ENCODE results near the gene SORBS1. TPM values are rescaled to one million over a fixed set of nuclear protein-coding genes. Genes with fewer than 3 reads are reported as not detected.

The SORBS1 gene
- total RNA-seq, 6 experiments from 2014 or later: 56.4 to 97.9 (median 76.5) TPM

DNA sequence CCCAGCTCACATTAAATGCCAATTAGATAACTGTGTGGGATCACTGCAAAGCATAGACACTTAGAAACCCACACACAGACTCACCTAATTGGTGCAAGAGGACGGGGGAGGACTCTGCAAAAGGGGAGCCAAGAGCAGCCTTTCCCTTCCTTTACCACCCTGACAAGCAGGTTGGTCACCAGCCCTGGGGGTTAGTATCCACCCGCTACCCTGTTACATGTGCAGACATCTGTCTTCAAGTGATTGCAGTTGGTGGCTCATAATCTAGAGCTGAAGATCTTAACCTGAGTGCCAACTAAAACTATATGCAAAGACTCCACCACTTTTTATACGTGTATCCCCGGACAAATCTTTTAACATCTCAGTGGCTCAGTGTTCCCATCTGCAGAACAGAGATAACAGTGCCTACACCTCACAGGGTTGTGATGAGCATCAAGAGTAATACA, 56.9 kb downstream of the SORBS1 start:
- H3K36me3 ChIP-seq: no peaks in the 10 kb centered on the region
- DNase-seq (no peak), ATAC-seq (no peak)
- intact Hi-C loops (cut with DNase I): no loop called here
- peaks cover 0 to 61% (median 29%) of the 10 kb centered on the region in 4 donors for H3K4me1 ChIP-seq
- H3K27me3 ChIP-seq: no peaks in the 10 kb centered on the region
- H3K9me3 ChIP-seq: no peaks in the 10 kb centered on the region
- H3K27ac ChIP-seq: peak overlapping the region in 2 of 3 donors; percentile 78 to 96
- TF ChIP-seq, protein P1, sequence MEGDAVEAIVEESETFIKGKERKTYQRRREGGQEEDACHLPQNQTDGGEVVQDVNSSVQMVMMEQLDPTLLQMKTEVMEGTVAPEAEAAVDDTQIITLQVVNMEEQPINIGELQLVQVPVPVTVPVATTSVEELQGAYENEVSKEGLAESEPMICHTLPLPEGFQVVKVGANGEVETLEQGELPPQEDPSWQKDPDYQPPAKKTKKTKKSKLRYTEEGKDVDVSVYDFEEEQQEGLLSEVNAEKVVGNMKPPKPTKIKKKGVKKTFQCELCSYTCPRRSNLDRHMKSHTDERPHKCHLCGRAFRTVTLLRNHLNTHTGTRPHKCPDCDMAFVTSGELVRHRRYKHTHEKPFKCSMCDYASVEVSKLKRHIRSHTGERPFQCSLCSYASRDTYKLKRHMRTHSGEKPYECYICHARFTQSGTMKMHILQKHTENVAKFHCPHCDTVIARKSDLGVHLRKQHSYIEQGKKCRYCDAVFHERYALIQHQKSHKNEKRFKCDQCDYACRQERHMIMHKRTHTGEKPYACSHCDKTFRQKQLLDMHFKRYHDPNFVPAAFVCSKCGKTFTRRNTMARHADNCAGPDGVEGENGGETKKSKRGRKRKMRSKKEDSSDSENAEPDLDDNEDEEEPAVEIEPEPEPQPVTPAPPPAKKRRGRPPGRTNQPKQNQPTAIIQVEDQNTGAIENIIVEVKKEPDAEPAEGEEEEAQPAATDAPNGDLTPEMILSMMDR (IDR thresholded peaks at IDR 0.05): no peak
- TF ChIP-seq POLR2A (IDR thresholded peaks at IDR 0.05): no peak
- 73% methylated on average over 3 of the region's 4 CpGs for WGBS (ENCODE audit: insufficient coverage, low coverage, low lambda C conversion rate, missing lambda C conversion rate)
- no peak overlapping the region for H3K4me3 ChIP-seq

DNA sequence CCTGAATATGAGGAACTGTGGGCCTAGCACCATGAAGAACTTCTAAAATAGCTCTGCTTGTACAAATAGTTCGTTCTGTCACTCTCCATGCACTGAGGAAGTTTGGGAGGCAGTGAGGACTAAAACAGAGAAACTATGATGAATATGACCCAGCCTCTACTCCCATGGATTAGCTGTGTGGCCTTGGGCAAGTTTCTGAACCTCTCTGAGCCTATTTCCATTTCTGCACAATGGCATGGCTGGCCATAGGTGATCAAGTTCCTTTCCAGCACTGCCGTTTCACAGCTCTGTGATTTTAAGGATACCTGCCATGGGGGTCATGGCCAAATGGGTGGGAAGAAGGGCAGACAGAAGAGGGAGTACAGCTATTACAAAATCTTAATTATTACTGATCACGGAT, 57.6 kb downstream of the SORBS1 start:
- Histone ChIP-seq H3K9me3 (no peaks in the 10 kb centered on the region), H3K27ac (peak overlapping the region; percentile 61 to 96 (median 78)), H3K4me3 (no peak overlapping the region), H3K4me1 (peaks cover 0 to 68% (median 31%) of the 10 kb centered on the region in 4 donors), H3K27me3 (no peaks in the 10 kb centered on the region), H3K36me3 (no peaks in the 10 kb centered on the region)
- no peak for DNase-seq
- TF ChIP-seq POLR2A (IDR thresholded peaks at IDR 0.05): no peak
- TF ChIP-seq, protein P1 (IDR thresholded peaks at IDR 0.05): no peak
- 73% methylated on average over 3 of the region's 3 CpGs for WGBS (ENCODE audit: insufficient coverage, low coverage, low lambda C conversion rate, missing lambda C conversion rate)
- no peak for ATAC-seq
- intact Hi-C loops (cut with DNase I): no loop called here

DNA sequence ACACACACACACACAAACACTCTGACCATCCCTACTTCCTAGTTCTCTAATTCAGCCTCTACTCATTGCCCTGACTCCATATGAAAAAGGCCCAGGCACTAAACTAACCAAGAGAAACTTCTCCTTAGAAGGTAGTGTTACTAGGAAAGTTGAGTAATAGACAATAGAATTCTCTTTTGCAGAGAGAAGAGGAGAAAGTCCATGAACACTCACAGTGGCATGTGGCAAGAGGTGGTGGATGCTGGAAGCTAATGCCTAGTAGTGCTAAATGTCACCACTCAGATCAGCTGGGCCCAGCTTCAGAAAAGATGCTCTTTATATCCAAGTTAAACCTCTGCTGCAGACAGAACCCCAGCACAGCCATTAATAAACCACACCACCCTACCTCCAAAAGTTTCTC, 58.2 kb downstream of the SORBS1 start:
- Histone ChIP-seq H3K27ac (peak overlapping the region; percentile 61 to 96 (median 78)), H3K4me3 (no peak overlapping the region), H3K27me3 (no peaks in the 10 kb centered on the region), H3K36me3 (no peaks in the 10 kb centered on the region), H3K4me1 (peaks cover 0 to 73% (median 32%) of the 10 kb centered on the region in 4 donors), H3K9me3 (no peaks in the 10 kb centered on the region)
- DNase-seq (peak in 1 of 3 donors; percentile 74), ATAC-seq (peak; percentile 58 to 65 (median 62))
- intact Hi-C loops (cut with DNase I): no loop called here
- no peak for TF ChIP-seq POLR2A (IDR thresholded peaks at IDR 0.05)
- TF ChIP-seq, protein P1 (IDR thresholded peaks at IDR 0.05): no peak

DNA sequence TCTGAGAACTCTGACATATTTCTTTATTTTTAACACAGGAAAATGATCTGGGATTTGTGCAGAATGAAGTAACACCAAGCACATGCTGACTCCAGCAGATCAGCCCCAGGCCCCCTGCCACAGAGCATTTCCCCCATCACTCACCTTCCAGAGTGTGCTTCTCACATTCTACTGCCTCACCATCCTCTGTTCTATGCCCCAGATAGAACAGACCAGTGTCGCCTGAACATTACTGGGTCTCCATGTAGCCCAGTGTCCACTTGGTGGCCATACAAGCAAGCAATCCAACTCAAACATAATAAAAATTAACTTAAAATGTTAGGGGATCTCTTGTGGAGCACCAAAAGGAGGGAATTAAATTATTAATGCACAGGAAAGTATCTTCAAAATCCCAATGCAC, 58.8 kb downstream of the SORBS1 start:
- Histone ChIP-seq H3K36me3 (no peaks in the 10 kb centered on the region), H3K4me3 (no peak overlapping the region), H3K9me3 (no peaks in the 10 kb centered on the region), H3K27me3 (no peaks in the 10 kb centered on the region), H3K27ac (peak overlapping the region; percentile 61 to 96 (median 78)), H3K4me1 (peaks cover 0 to 73% (median 32%) of the 10 kb centered on the region in 4 donors)
- no peak for DNase-seq
- TF ChIP-seq, protein P1 (IDR thresholded peaks at IDR 0.05): no peak
- no peak for TF ChIP-seq POLR2A (IDR thresholded peaks at IDR 0.05)
- ATAC-seq: peak in 2 of 4 donors; percentile 3 to 6
- intact Hi-C loops (cut with DNase I): no loop called here
- 71% methylated on average over 1 of the region's 1 CpG for WGBS (ENCODE audit: insufficient coverage, low coverage, low lambda C conversion rate, missing lambda C conversion rate)
